ENCODE measurements around the gene SLAMF1. TPM values are rescaled to one million over a fixed set of nuclear protein-coding genes. Genes with fewer than 3 reads are reported as not detected.

The SLAMF1 gene
- total and polyA plus RNA-seq, 9 of the 15 experiments (the other 6 are each of a cell fraction or from before 2014, with no cell fraction given), result 0.04 to 0.17 (median 0.11) TPM; not detected in 4

DNA sequence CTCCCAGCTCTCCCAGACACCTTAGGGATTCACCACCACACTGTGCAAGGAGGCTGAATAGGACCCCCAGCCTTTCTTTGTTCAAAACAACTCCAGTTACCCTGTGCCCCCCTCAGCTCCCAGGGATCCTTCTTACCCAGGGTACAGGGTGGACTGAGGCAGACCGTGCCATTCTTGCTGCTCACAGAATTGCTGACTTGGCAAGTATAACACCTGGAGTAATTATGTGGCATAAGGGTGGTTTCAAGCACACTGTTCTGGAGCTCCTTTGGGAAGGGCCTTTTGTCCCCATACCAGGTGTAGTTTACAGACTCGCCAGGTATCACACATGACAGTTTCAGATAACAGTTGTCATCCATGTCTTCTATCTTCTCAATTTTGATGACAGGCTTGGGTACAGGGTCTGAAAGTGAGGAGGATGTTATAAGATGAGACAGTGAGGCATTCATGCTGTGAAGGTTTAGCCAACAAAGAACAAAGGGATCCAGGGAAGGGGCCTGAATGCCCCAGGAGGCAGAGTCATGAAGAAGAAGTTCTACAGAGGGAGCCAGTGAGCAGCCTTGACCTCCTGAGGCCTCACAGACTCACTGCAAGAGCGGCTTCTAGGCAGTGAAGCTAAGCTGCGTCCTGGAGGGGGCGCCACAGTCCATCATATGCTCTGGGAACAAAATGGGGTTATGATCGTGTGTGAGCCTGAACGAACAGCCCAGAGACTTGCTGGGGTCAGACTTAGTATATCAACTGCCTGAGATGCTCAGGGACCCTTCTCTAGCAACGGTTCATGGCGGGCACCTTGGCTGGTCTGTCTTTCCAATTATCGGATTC is 34.4 kb upstream of the SLAMF1 start (continued):
- TF ChIP-seq, protein P1, sequence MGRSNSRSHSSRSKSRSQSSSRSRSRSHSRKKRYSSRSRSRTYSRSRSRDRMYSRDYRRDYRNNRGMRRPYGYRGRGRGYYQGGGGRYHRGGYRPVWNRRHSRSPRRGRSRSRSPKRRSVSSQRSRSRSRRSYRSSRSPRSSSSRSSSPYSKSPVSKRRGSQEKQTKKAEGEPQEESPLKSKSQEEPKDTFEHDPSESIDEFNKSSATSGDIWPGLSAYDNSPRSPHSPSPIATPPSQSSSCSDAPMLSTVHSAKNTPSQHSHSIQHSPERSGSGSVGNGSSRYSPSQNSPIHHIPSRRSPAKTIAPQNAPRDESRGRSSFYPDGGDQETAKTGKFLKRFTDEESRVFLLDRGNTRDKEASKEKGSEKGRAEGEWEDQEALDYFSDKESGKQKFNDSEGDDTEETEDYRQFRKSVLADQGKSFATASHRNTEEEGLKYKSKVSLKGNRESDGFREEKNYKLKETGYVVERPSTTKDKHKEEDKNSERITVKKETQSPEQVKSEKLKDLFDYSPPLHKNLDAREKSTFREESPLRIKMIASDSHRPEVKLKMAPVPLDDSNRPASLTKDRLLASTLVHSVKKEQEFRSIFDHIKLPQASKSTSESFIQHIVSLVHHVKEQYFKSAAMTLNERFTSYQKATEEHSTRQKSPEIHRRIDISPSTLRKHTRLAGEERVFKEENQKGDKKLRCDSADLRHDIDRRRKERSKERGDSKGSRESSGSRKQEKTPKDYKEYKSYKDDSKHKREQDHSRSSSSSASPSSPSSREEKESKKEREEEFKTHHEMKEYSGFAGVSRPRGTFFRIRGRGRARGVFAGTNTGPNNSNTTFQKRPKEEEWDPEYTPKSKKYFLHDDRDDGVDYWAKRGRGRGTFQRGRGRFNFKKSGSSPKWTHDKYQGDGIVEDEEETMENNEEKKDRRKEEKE (IDR thresholded peaks at IDR 0.05; ENCODE audit: borderline replicate concordance in 1 of 2, control insufficient read depth in 1 of 2, low read depth in 2 of 2, low read length in 1 of 2), result no peak
- TF ChIP-seq EGR1 (conservative IDR thresholded peaks at IDR 0.05) (no peak), PTBP1 (IDR thresholded peaks at IDR 0.05; ENCODE audit: low read depth, low read length) (no peak), CREB1 (IDR thresholded peaks at IDR 0.05) (no peak), CREB1 (CRISPR knock-in tag; IDR thresholded peaks at IDR 0.05) (peak; percentile 25; the same call in 1 of the 2 replicates), SMC3 (conservative IDR thresholded peaks at IDR 0.05; ENCODE audit: insufficient read depth, low read depth, low read length) (peak; percentile 84), SMAD2 (IDR thresholded peaks at IDR 0.05; ENCODE audit: low read depth, low read length) (no peak), BHLHE40 (IDR thresholded peaks at IDR 0.05; ENCODE audit: low read length) (no peak; the same call in 1 of the 2 replicates), SMARCB1 (IDR thresholded peaks at IDR 0.05; ENCODE audit: insufficient read length, low read depth) (no peak), CEBPB (tag; IDR thresholded peaks at IDR 0.05) (no peak), CBFB (CRISPR knock-in tag; IDR thresholded peaks at IDR 0.05) (no peak), CXXC5 (CRISPR knock-in tag; IDR thresholded peaks at IDR 0.05) (no peak), MEF2A (IDR thresholded peaks at IDR 0.05; ENCODE audit: control insufficient read depth, low read depth, low read length) (no peak), RNF2 (IDR thresholded peaks at IDR 0.05) (no peak), CBFA2T3 (IDR thresholded peaks at IDR 0.05) (no peak), ZNF175 (CRISPR knock-in tag; IDR thresholded peaks at IDR 0.05; ENCODE audit: low read depth) (no peak)
- TF ChIP-seq, protein P2, sequence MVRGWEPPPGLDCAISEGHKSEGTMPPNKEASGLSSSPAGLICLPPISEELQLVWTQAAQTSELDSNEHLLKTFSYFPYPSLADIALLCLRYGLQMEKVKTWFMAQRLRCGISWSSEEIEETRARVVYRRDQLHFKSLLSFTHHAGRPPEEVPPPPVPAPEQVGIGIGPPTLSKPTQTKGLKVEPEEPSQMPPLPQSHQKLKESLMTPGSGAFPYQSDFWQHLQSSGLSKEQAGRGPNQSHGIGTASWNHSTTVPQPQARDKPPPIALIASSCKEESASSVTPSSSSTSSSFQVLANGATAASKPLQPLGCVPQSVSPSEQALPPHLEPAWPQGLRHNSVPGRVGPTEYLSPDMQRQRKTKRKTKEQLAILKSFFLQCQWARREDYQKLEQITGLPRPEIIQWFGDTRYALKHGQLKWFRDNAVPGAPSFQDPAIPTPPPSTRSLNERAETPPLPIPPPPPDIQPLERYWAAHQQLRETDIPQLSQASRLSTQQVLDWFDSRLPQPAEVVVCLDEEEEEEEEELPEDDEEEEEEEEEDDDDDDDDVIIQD (CRISPR knock-in tag; IDR thresholded peaks at IDR 0.05), result no peak
- TF ChIP-seq, protein P3, sequence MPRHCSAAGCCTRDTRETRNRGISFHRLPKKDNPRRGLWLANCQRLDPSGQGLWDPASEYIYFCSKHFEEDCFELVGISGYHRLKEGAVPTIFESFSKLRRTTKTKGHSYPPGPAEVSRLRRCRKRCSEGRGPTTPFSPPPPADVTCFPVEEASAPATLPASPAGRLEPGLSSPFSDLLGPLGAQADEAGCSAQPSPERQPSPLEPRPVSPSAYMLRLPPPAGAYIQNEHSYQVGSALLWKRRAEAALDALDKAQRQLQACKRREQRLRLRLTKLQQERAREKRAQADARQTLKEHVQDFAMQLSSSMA (CRISPR knock-in tag; IDR thresholded peaks at IDR 0.05), result no peak
- TF ChIP-seq, protein P4, sequence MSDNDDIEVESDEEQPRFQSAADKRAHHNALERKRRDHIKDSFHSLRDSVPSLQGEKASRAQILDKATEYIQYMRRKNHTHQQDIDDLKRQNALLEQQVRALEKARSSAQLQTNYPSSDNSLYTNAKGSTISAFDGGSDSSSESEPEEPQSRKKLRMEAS (CRISPR knock-in tag; IDR thresholded peaks at IDR 0.05), result no peak
- TF ChIP-seq, protein P5, sequence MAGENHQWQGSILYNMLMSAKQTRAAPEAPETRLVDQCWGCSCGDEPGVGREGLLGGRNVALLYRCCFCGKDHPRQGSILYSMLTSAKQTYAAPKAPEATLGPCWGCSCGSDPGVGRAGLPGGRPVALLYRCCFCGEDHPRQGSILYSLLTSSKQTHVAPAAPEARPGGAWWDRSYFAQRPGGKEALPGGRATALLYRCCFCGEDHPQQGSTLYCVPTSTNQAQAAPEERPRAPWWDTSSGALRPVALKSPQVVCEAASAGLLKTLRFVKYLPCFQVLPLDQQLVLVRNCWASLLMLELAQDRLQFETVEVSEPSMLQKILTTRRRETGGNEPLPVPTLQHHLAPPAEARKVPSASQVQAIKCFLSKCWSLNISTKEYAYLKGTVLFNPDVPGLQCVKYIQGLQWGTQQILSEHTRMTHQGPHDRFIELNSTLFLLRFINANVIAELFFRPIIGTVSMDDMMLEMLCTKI (IDR thresholded peaks at IDR 0.05; ENCODE audit: partially characterized antibody), result no peak
